ENCODE data around the gene TFF1.

TFF1 gene

DNA sequence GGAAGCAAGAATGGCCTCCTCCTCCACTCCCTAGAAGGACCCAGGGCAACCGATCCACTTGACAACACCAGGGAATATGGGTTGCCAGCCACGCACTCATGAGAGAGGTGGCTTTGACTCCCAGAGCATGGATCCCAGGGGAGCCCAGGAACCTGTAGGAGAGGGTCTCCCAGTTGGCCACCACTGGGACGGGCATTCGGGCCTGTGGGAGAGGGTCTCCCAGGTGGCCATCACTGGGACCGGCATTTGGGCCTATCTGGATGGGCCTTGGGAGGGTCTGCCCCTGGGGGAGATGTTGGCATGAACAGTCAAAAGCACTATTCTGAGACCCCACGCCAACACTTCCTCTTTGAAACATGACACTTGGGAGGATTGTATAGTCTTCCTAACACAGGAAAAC lies 565 bp downstream of the TFF1 start:
- H3K36me3 ChIP-seq (ENCODE audit: control insufficient read depth in 1 of 2, insufficient read depth in 2 of 2, low read depth in 1 of 2, low read length in 2 of 2): no peaks in the 10 kb centered on the region
- DNase-seq: no peak
- H2BK15ac ChIP-seq (ENCODE audit: low read depth, poor library complexity, severe bottlenecking): no peak overlapping the region
- no peak overlapping the region for H3K14ac ChIP-seq (ENCODE audit: low read length in 2 of 2)
- H3K27me3 ChIP-seq (ENCODE audit: control insufficient read depth in 1 of 2, insufficient read depth in 1 of 2, low read length in 2 of 2): peaks cover 26 to 51% of the 10 kb centered on the region in 2 experiments
- H2BK12ac ChIP-seq (ENCODE audit: low read length in 2 of 2): no peak overlapping the region
- H2BK5ac ChIP-seq (ENCODE audit: low read depth, low read length, poor library complexity, severe bottlenecking): no peak overlapping the region
- no peak overlapping the region for H4K91ac ChIP-seq (ENCODE audit: low read length)
- WGBS: 74% methylated on average over 6 of the region's 6 CpGs
- peaks cover 2% of the 10 kb centered on the region for H3K4me1 ChIP-seq (ENCODE audit: control insufficient read depth, insufficient read depth, low read depth, low read length)
- no peak overlapping the region for H3K27ac ChIP-seq (ENCODE audit: low read length, poor library complexity, severe bottlenecking)
- H4K8ac ChIP-seq (ENCODE audit: low read length): no peak overlapping the region
- H2AFZ ChIP-seq (ENCODE audit: low read depth, low read length): no peak overlapping the region
- H3K4ac ChIP-seq (ENCODE audit: low read depth in 1 of 2, low read length in 2 of 2): no peak overlapping the region
- H3K79me1 ChIP-seq (replicated peaks; ENCODE audit: low read length, poor library complexity, severe bottlenecking): no peaks in the 10 kb centered on the region
- no peak overlapping the region for H3K23ac ChIP-seq (ENCODE audit: low read length in 2 of 2)
- no peak overlapping the region for H3K4me3 ChIP-seq (ENCODE audit: insufficient read depth in 1 of 2, low read depth in 1 of 2, low read length in 2 of 2)
- H3K9me3 ChIP-seq (ENCODE audit: control insufficient read depth, low read length): no peaks in the 10 kb centered on the region
- H3K9ac ChIP-seq (ENCODE audit: low read length): no peak overlapping the region
- H3K18ac ChIP-seq (ENCODE audit: low read depth in 1 of 2, low read length in 2 of 2): no peak overlapping the region
- H3K4me2 ChIP-seq (ENCODE audit: low read length, poor library complexity, severe bottlenecking): no peak overlapping the region
- no peak overlapping the region for H2BK120ac ChIP-seq (ENCODE audit: low read depth, low read length)
- no peak overlapping the region for H2AK5ac ChIP-seq (ENCODE audit: low read length, severe bottlenecking)

DNA sequence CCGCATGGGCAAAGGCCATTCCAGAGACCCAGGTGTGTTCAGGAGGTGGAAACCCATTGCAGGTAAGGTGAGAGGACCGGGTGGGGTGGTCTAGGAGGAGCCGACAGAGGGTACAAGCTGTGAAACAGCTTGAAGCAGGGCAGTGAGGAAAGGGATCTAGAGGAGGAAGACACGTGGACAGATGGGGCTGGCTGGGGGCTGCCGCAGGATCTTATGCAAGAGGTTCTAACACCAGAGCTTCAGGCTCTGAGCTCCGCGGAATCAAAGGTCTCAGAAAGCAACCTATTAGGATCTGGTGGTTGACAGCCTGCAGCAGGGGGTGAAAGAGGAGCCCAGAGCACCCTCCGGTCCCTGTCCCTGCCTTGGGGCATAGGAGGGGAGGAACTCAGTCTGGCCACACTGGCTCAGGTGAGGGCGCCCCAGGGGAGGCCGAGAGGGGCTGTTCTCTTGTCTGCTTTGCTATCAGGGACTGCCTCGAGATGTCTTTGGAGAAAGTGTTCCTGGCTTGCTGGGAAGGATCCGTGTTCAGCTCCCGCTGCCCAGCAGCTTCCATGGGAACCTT lies 1.9 kb downstream of the TFF1 start:
- no peak overlapping the region for H3K9ac ChIP-seq (ENCODE audit: low read length)
- H3K9me3 ChIP-seq (ENCODE audit: control insufficient read depth, low read length): peaks cover 8% of the 10 kb centered on the region
- H2BK5ac ChIP-seq (ENCODE audit: low read depth, low read length, poor library complexity, severe bottlenecking): no peak overlapping the region
- no peak for DNase-seq
- H2AFZ ChIP-seq (ENCODE audit: low read depth, low read length): no peak overlapping the region
- no peak overlapping the region for H2BK15ac ChIP-seq (ENCODE audit: low read depth, poor library complexity, severe bottlenecking)
- H4K91ac ChIP-seq (ENCODE audit: low read length): no peak overlapping the region
- no peak overlapping the region for H3K27ac ChIP-seq (ENCODE audit: low read length, poor library complexity, severe bottlenecking)
- no peak overlapping the region for H3K4ac ChIP-seq (ENCODE audit: low read depth in 1 of 2, low read length in 2 of 2)
- no peak overlapping the region for H3K23ac ChIP-seq (ENCODE audit: low read length in 2 of 2)
- peaks cover 2% of the 10 kb centered on the region for H3K4me1 ChIP-seq (ENCODE audit: control insufficient read depth, insufficient read depth, low read depth, low read length)
- H3K4me3 ChIP-seq (ENCODE audit: insufficient read depth in 1 of 2, low read depth in 1 of 2, low read length in 2 of 2): no peak overlapping the region
- peaks cover 26 to 44% of the 10 kb centered on the region in 2 experiments for H3K27me3 ChIP-seq (ENCODE audit: control insufficient read depth in 1 of 2, insufficient read depth in 1 of 2, low read length in 2 of 2)
- no peaks in the 10 kb centered on the region for H3K36me3 ChIP-seq (ENCODE audit: control insufficient read depth in 1 of 2, insufficient read depth in 2 of 2, low read depth in 1 of 2, low read length in 2 of 2)
- 83% methylated on average over 13 of the region's 13 CpGs for WGBS
- H3K79me1 ChIP-seq (replicated peaks; ENCODE audit: low read length, poor library complexity, severe bottlenecking): no peaks in the 10 kb centered on the region
- no peak overlapping the region for H4K8ac ChIP-seq (ENCODE audit: low read length)
- H2AK5ac ChIP-seq (ENCODE audit: low read length, severe bottlenecking): no peak overlapping the region
- H3K4me2 ChIP-seq (ENCODE audit: low read length, poor library complexity, severe bottlenecking): no peak overlapping the region
- H3K14ac ChIP-seq (ENCODE audit: low read length in 2 of 2): no peak overlapping the region
- no peak overlapping the region for H3K18ac ChIP-seq (ENCODE audit: low read depth in 1 of 2, low read length in 2 of 2)
- H2BK12ac ChIP-seq (ENCODE audit: low read length in 2 of 2): no peak overlapping the region
- H2BK120ac ChIP-seq (ENCODE audit: low read depth, low read length): no peak overlapping the region

DNA sequence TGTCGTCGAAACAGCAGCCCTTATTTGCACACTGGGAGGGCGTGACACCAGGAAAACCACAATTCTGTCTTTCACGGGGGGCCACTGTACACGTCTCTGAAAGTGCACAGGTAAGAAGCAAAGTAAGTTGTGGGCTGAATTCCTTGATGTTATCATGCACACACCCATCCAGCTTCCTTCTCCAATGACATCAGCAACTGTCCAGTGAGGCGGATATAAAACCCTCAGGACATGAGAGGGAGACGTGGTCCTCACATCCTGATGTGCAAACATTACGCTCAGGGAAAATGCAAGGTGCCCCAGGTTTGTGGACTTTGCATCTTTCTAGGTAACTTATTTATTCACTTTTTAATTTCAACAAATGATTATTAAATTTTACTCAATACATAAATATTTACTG lies 3.0 kb downstream of the TFF1 start:
- Histone ChIP-seq H2AFZ (ENCODE audit: low read depth, low read length) (no peak overlapping the region), H2AK5ac (ENCODE audit: low read length, severe bottlenecking) (no peak overlapping the region), H3K18ac (ENCODE audit: low read depth in 1 of 2, low read length in 2 of 2) (no peak overlapping the region), H3K27ac (ENCODE audit: low read length, poor library complexity, severe bottlenecking) (no peak overlapping the region), H4K8ac (ENCODE audit: low read length) (no peak overlapping the region), H3K36me3 (ENCODE audit: control insufficient read depth in 1 of 2, insufficient read depth in 2 of 2, low read depth in 1 of 2, low read length in 2 of 2) (no peaks in the 10 kb centered on the region), H3K14ac (ENCODE audit: low read length in 2 of 2) (no peak overlapping the region), H3K4ac (ENCODE audit: low read depth in 1 of 2, low read length in 2 of 2) (no peak overlapping the region), H2BK15ac (ENCODE audit: low read depth, poor library complexity, severe bottlenecking) (no peak overlapping the region), H3K79me1 (replicated peaks; ENCODE audit: low read length, poor library complexity, severe bottlenecking) (no peaks in the 10 kb centered on the region), H2BK12ac (ENCODE audit: low read length in 2 of 2) (no peak overlapping the region), H4K91ac (ENCODE audit: low read length) (no peak overlapping the region), H3K23ac (ENCODE audit: low read length in 2 of 2) (no peak overlapping the region), H2BK5ac (ENCODE audit: low read depth, low read length, poor library complexity, severe bottlenecking) (no peak overlapping the region), H3K9ac (ENCODE audit: low read length) (no peak overlapping the region), H3K27me3 (ENCODE audit: control insufficient read depth in 1 of 2, insufficient read depth in 1 of 2, low read length in 2 of 2) (peaks cover 26 to 39% of the 10 kb centered on the region in 2 experiments), H2BK120ac (ENCODE audit: low read depth, low read length) (no peak overlapping the region), H3K4me2 (ENCODE audit: low read length, poor library complexity, severe bottlenecking) (no peak overlapping the region), H3K4me3 (ENCODE audit: insufficient read depth in 1 of 2, low read depth in 1 of 2, low read length in 2 of 2) (no peak overlapping the region), H3K4me1 (ENCODE audit: control insufficient read depth, insufficient read depth, low read depth, low read length) (peaks cover 2% of the 10 kb centered on the region), H3K9me3 (ENCODE audit: control insufficient read depth, low read length) (peaks cover 8% of the 10 kb centered on the region)
- no peak for DNase-seq
- WGBS: 79% methylated on average over 7 of the region's 8 CpGs

DNA sequence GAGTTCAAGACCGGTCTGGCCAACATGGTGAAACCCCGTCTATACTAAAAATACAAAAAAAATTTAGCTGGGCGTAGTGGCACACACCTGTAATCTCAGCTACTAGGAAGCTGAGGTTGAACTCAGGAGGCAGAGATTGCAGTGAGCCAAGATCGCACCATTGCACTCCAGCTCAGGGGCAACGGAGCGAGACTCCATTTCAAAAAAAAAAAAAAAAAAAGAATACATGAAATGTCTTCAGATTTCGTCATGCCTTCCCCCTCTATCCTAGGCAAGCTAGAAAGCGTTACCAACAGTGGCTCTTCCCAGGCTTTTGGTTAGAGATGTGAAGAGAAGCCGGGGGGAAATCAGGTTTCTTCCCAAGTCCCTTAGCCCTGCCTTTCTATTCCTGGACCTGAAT lies 3.6 kb downstream of the TFF1 start:
- peaks cover 8% of the 10 kb centered on the region for H3K9me3 ChIP-seq (ENCODE audit: control insufficient read depth, low read length)
- no peak overlapping the region for H3K4ac ChIP-seq (ENCODE audit: low read depth in 1 of 2, low read length in 2 of 2)
- H4K91ac ChIP-seq (ENCODE audit: low read length): no peak overlapping the region
- no peak overlapping the region for H4K8ac ChIP-seq (ENCODE audit: low read length)
- H3K27ac ChIP-seq (ENCODE audit: low read length, poor library complexity, severe bottlenecking): no peak overlapping the region
- no peak overlapping the region for H2BK5ac ChIP-seq (ENCODE audit: low read depth, low read length, poor library complexity, severe bottlenecking)
- peaks cover 2% of the 10 kb centered on the region for H3K4me1 ChIP-seq (ENCODE audit: control insufficient read depth, insufficient read depth, low read depth, low read length)
- H3K14ac ChIP-seq (ENCODE audit: low read length in 2 of 2): no peak overlapping the region
- no peak overlapping the region for H3K18ac ChIP-seq (ENCODE audit: low read depth in 1 of 2, low read length in 2 of 2)
- H3K23ac ChIP-seq (ENCODE audit: low read length in 2 of 2): no peak overlapping the region
- no peak overlapping the region for H2AFZ ChIP-seq (ENCODE audit: low read depth, low read length)
- H2AK5ac ChIP-seq (ENCODE audit: low read length, severe bottlenecking): no peak overlapping the region
- 88% methylated on average over 9 of the region's 9 CpGs for whole genome bisulfite sequencing
- H2BK15ac ChIP-seq (ENCODE audit: low read depth, poor library complexity, severe bottlenecking): no peak overlapping the region
- no peak overlapping the region for H2BK120ac ChIP-seq (ENCODE audit: low read depth, low read length)
- no peaks in the 10 kb centered on the region for H3K79me1 ChIP-seq (replicated peaks; ENCODE audit: low read length, poor library complexity, severe bottlenecking)
- H3K9ac ChIP-seq (ENCODE audit: low read length): no peak overlapping the region
- no peak overlapping the region for H2BK12ac ChIP-seq (ENCODE audit: low read length in 2 of 2)
- no peaks in the 10 kb centered on the region for H3K36me3 ChIP-seq (ENCODE audit: control insufficient read depth in 1 of 2, insufficient read depth in 2 of 2, low read depth in 1 of 2, low read length in 2 of 2)
- DNase-seq: no peak
- no peak overlapping the region for H3K4me3 ChIP-seq (ENCODE audit: insufficient read depth in 1 of 2, low read depth in 1 of 2, low read length in 2 of 2)
- peaks cover 26 to 39% of the 10 kb centered on the region in 2 experiments for H3K27me3 ChIP-seq (ENCODE audit: control insufficient read depth in 1 of 2, insufficient read depth in 1 of 2, low read length in 2 of 2)
- no peak overlapping the region for H3K4me2 ChIP-seq (ENCODE audit: low read length, poor library complexity, severe bottlenecking)
